ENCODE measurements around the gene UGT1A6. TPM values are rescaled to one million over a fixed set of nuclear protein-coding genes. Genes with fewer than 3 reads are reported as not detected.
"Not testable (repeated sequence)": the region's sequence is repeated elsewhere in the genome, so short reads cannot be mapped to it uniquely, and the experiment has no call there.

The UGT1A6 gene
- total RNA-seq, 2 experiments from 2014 or later = not detected

- intact Hi-C loops (cut with micrococcal nuclease) = loop anchor here (10.0 kb wide), 1 partner anchor 307 kb away; no protein-coding TSS in a partner anchor
- Mint-ChIP-seq H3K27ac (no peak overlapping the region), H3K27me3 (peaks cover 29% of the 10 kb centered on the region), H3K36me3 (no peaks in the 10 kb centered on the region), H3K4me1 (ENCODE audit: low read depth) (no peaks in the 10 kb centered on the region), H3K4me3 (no peak overlapping the region), H3K9me3 (no peaks in the 10 kb centered on the region)
- CTCF ChIA-PET = interaction anchor here (0.7 to 2.6 kb wide), 9 partner anchors 8 to 268 kb away, joined by 3 to 6 read pairs (median 3); partner anchors contain the start of gene UGT1A6
- POLR2A ChIA-PET = no interaction called here
- peak; percentile 75 for DNase-seq
Measured at GRCh38 chr2:233711312-233712008, 18.8 kb downstream of the UGT1A6 start.

GRCh38 chr2:233712611-233713261 lies 20.0 kb downstream of the UGT1A6 start, which contains the start of gene UGT1A5:
UGT1A5 (plus strand) TSS chr2:233712907; CDS start chr2:233712992, 85 bp downstream.
- ChIA-PET POLR2A (no interaction called here), CTCF (interaction anchor here (2.6 kb wide), 1 partner anchor 111 kb away, joined by 6 read pairs; no protein-coding TSS in a partner anchor)
- Mint-ChIP-seq H3K27ac (no peak within 1 kb of the TSS), H3K27me3 (peaks cover 30% of the 10 kb centered on the region), H3K4me3 (no peak within 1 kb of the TSS), H3K36me3 (no peaks in the 10 kb centered on the region), H3K4me1 (ENCODE audit: low read depth) (no peaks in the 10 kb centered on the region), H3K9me3 (no peaks in the 10 kb centered on the region)
- DNase-seq = no peak
- intact Hi-C loops (cut with micrococcal nuclease) = loop anchor here (10.0 kb wide), 1 partner anchor 308 kb away; no protein-coding TSS in a partner anchor

- DNase-seq = no peak
- Mint-ChIP-seq H3K4me3 (no peak overlapping the region), H3K27ac (no peak overlapping the region), H3K36me3 (no peaks in the 10 kb centered on the region), H3K27me3 (peaks cover 30% of the 10 kb centered on the region), H3K4me1 (ENCODE audit: low read depth) (no peaks in the 10 kb centered on the region), H3K9me3 (no peaks in the 10 kb centered on the region)
- intact Hi-C loops (cut with micrococcal nuclease) = loop anchor here (10.0 kb wide), 1 partner anchor 308 kb away; no protein-coding TSS in a partner anchor
- POLR2A ChIA-PET = no interaction called here
- CTCF ChIA-PET = interaction anchor here (2.6 kb wide), 1 partner anchor 111 kb away, joined by 6 read pairs; no protein-coding TSS in a partner anchor
Measured at GRCh38 chr2:233713262-233713615, 20.5 kb downstream of the UGT1A6 start.

- intact Hi-C loops (cut with micrococcal nuclease) = loop anchor here (10.0 kb wide), 1 partner anchor 309 kb away; no protein-coding TSS in a partner anchor
Measured at GRCh38 chr2:233714121-233714520, 21.4 kb downstream of the UGT1A6 start.

GRCh38 chr2:233718552-233718951 lies 25.9 kb downstream of the UGT1A6 start, which contains the start of gene UGT1A4:
UGT1A4 (plus strand) TSS chr2:233718736; CDS start chr2:233718821, 85 bp downstream.
- Mint-ChIP-seq H3K4me3 (no peak within 1 kb of the TSS), H3K4me1 (ENCODE audit: low read depth) (no peaks in the 10 kb centered on the region), H3K27me3 (peaks cover 30% of the 10 kb centered on the region), H3K36me3 (no peaks in the 10 kb centered on the region), H3K9me3 (no peaks in the 10 kb centered on the region), H3K27ac (no peak within 1 kb of the TSS)
- intact Hi-C loops (cut with micrococcal nuclease) = loop anchor here (10.0 kb wide), 1 partner anchor 314 kb away; no protein-coding TSS in a partner anchor
- ChIA-PET CTCF (interaction anchor here (1.1 kb wide), 1 partner anchor 727 kb away, joined by 3 read pairs; no protein-coding TSS in a partner anchor), POLR2A (no interaction called here)
- DNase-seq = no peak

More at GRCh38 chr2:233714121-233714520, 21.4 kb downstream of the UGT1A6 start:
- ChIA-PET POLR2A (no interaction called here), CTCF (no interaction called here)
- no peak for DNase-seq
- Mint-ChIP-seq H3K27me3 (peaks cover 33% of the 10 kb centered on the region), H3K4me3 (no peak overlapping the region), H3K36me3 (no peaks in the 10 kb centered on the region), H3K27ac (no peak overlapping the region), H3K4me1 (ENCODE audit: low read depth) (no peaks in the 10 kb centered on the region), H3K9me3 (no peaks in the 10 kb centered on the region)

GRCh38 chr2:233728723-233729301 lies 36.1 kb downstream of the UGT1A6 start, which contains the start of gene UGT1A3:
UGT1A3 (plus strand) TSS chr2:233729042; CDS start chr2:233729127, 85 bp downstream.
- intact Hi-C loops (cut with micrococcal nuclease) = no loop called here
- Mint-ChIP-seq H3K4me1 (ENCODE audit: low read depth) (no peaks in the 10 kb centered on the region), H3K27ac (no peak within 1 kb of the TSS), H3K27me3 (peaks cover 16% of the 10 kb centered on the region), H3K4me3 (no peak within 1 kb of the TSS), H3K9me3 (no peaks in the 10 kb centered on the region), H3K36me3 (no peaks in the 10 kb centered on the region)
- ChIA-PET CTCF (interaction anchor here (1.0 kb wide), 1 partner anchor 17 kb away, joined by 3 read pairs; no protein-coding TSS in a partner anchor), POLR2A (no interaction called here)
- DNase-seq = no peak

- H3K9me3 Mint-ChIP-seq; intact Hi-C loops (cut with micrococcal nuclease); DNase-seq; H3K4me1 Mint-ChIP-seq (ENCODE audit: low read depth); H3K36me3 Mint-ChIP-seq; H3K27ac Mint-ChIP-seq; H3K4me3 Mint-ChIP-seq: not testable (repeated sequence)
- ChIA-PET POLR2A (interaction anchor here (0.6 kb wide), 1 partner anchor 781 kb away, joined by 3 read pairs; no protein-coding TSS in a partner anchor), CTCF (interaction anchor here (2.4 kb wide), 1 partner anchor 26 kb away, joined by 6 read pairs; no protein-coding TSS in a partner anchor)
- peaks cover 15% of the 10 kb centered on the region for H3K27me3 Mint-ChIP-seq
Measured at GRCh38 chr2:233736868-233737653, 44.4 kb downstream of the UGT1A6 start.

- Mint-ChIP-seq H3K27me3 (peaks cover 10% of the 10 kb centered on the region), H3K36me3 (no peaks in the 10 kb centered on the region), H3K4me1 (ENCODE audit: low read depth) (no peaks in the 10 kb centered on the region), H3K4me3 (no peak overlapping the region), H3K9me3 (no peaks in the 10 kb centered on the region), H3K27ac (no peak overlapping the region)
- DNase-seq = no peak
- intact Hi-C loops (cut with micrococcal nuclease) = no loop called here
- CTCF ChIA-PET = no interaction called here
- POLR2A ChIA-PET = no interaction called here
Measured at GRCh38 chr2:233740870-233741269, 48.2 kb downstream of the UGT1A6 start.

- H3K4me3 Mint-ChIP-seq = no peak overlapping the region
- peaks cover 4% of the 10 kb centered on the region for H3K27me3 Mint-ChIP-seq
- no peak for DNase-seq
- ChIA-PET POLR2A (no interaction called here), CTCF (no interaction called here)
- H3K4me1 Mint-ChIP-seq (ENCODE audit: low read depth) = no peaks in the 10 kb centered on the region
- H3K27ac Mint-ChIP-seq = no peak overlapping the region
- no peaks in the 10 kb centered on the region for H3K9me3 Mint-ChIP-seq
- no peaks in the 10 kb centered on the region for H3K36me3 Mint-ChIP-seq
- intact Hi-C loops (cut with micrococcal nuclease) = no loop called here
Measured at GRCh38 chr2:233743464-233744259, 51.0 kb downstream of the UGT1A6 start.

- no peaks in the 10 kb centered on the region for H3K36me3 Mint-ChIP-seq
- intact Hi-C loops (cut with micrococcal nuclease) = no loop called here
- H3K4me1 Mint-ChIP-seq (ENCODE audit: low read depth) = no peaks in the 10 kb centered on the region
- DNase-seq = no peak
- CTCF ChIA-PET = no interaction called here
- no peaks in the 10 kb centered on the region for H3K9me3 Mint-ChIP-seq
- POLR2A ChIA-PET = no interaction called here
- no peak overlapping the region for H3K27ac Mint-ChIP-seq
- no peak overlapping the region for H3K4me3 Mint-ChIP-seq
- peaks cover 5% of the 10 kb centered on the region for H3K27me3 Mint-ChIP-seq
Measured at GRCh38 chr2:233745073-233745755, 52.5 kb downstream of the UGT1A6 start.

All from activated CD4-positive, alpha-beta memory T cell treated with anti-CD3 and anti-CD28 coated beads for 36 hours (primary cell).